HFFc6 (cell line): ENCODE data around the gene PPP2R5E. TPM values are rescaled to one million over a fixed set of nuclear protein-coding genes. Genes with fewer than 3 reads are reported as not detected.

Experiments
- DNase-seq: peaks from one replicate; pipeline ENCODE4 v3.0.0-alpha.2; 2018
- H3K27ac Mint-ChIP-seq: 2 replicates; pipeline ENCODE4 v1.8.0; 2020; ENCODE audit warnings: mild to moderate bottlenecking, mixed read lengths
- H3K27me3 Mint-ChIP-seq: 2 replicates; pipeline ENCODE4 v1.8.0; 2021; ENCODE audit warnings: mild to moderate bottlenecking, moderate library complexity, mixed read lengths; ENCODE audit not compliant: insufficient read depth
- H3K36me3 Mint-ChIP-seq: 2 replicates; pipeline ENCODE4 v1.8.0; 2021; ENCODE audit warnings: low read depth, mixed read lengths
- H3K4me1 Mint-ChIP-seq: 2 replicates; pipeline ENCODE4 v1.8.0; 2020; ENCODE audit warnings: low read depth, mixed read lengths
- H3K4me3 Mint-ChIP-seq: 2 replicates; pipeline ENCODE4 v1.8.0; 2020; ENCODE audit warnings: mild to moderate bottlenecking, moderate library complexity, mixed read lengths
- H3K9me3 Mint-ChIP-seq: 2 replicates; pipeline ENCODE4 v1.8.0; 2020; ENCODE audit warnings: mild to moderate bottlenecking, mixed read lengths
- total RNA-seq, 6 experiments: library from RNA; stranded (reverse); fragmentation: NEBNext Ultra II Directional; extraction: Animal tissue kit (Norgen Biotek cat#: 25700); gene quantifications; 2 replicates in 1 of 6; 3 replicates in 5 of 6; pipeline ENCODE4 v1.2.3, GENCODE V29; 2021
- TF ChIP-seq, protein P1 (sequence below): fragments of 200-600 bp; sonication (generic); IDR thresholded peaks from 2 replicates; pipeline ENCODE4 v1.5.0; 2021; ENCODE audit warnings: antibody characterized with exemption, mild to moderate bottlenecking

Gene PPP2R5E
- total RNA-seq, 6 experiments from 2014 or later: 50.1 to 56.8 (median 54.3) TPM

GRCh38 chr14:63423889-63424288 is 119.3 kb downstream of the PPP2R5E start:
- DNase-seq: no peak
- H3K27me3 Mint-ChIP-seq: peaks cover 1% of the 10 kb centered on the region; the same call in 1 of the 2 replicates
- no peak overlapping the region for H3K4me3 Mint-ChIP-seq
- H3K36me3 Mint-ChIP-seq: peaks cover 9% of the 10 kb centered on the region; the same call in 1 of the 2 replicates
- H3K4me1 Mint-ChIP-seq: peaks cover 7% of the 10 kb centered on the region
- TF ChIP-seq, protein P1, sequence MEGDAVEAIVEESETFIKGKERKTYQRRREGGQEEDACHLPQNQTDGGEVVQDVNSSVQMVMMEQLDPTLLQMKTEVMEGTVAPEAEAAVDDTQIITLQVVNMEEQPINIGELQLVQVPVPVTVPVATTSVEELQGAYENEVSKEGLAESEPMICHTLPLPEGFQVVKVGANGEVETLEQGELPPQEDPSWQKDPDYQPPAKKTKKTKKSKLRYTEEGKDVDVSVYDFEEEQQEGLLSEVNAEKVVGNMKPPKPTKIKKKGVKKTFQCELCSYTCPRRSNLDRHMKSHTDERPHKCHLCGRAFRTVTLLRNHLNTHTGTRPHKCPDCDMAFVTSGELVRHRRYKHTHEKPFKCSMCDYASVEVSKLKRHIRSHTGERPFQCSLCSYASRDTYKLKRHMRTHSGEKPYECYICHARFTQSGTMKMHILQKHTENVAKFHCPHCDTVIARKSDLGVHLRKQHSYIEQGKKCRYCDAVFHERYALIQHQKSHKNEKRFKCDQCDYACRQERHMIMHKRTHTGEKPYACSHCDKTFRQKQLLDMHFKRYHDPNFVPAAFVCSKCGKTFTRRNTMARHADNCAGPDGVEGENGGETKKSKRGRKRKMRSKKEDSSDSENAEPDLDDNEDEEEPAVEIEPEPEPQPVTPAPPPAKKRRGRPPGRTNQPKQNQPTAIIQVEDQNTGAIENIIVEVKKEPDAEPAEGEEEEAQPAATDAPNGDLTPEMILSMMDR: no peak
- H3K9me3 Mint-ChIP-seq: no peaks in the 10 kb centered on the region
- no peak overlapping the region for H3K27ac Mint-ChIP-seq

GRCh38 chr14:63423381-63423780 is 119.8 kb downstream of the PPP2R5E start:
- no peak overlapping the region for H3K27ac Mint-ChIP-seq
- TF ChIP-seq, protein P1: no peak

GRCh38 chr14:63421919-63422318 is 121.3 kb downstream of the PPP2R5E start:
- no peak overlapping the region for H3K27ac Mint-ChIP-seq
- no peaks in the 10 kb centered on the region for H3K27me3 Mint-ChIP-seq
- no peak for DNase-seq
- H3K4me3 Mint-ChIP-seq: no peak overlapping the region
- TF ChIP-seq, protein P1: no peak
- H3K36me3 Mint-ChIP-seq: 0 out of 2 replicates have a peak, but pooled peaks cover 4% of the 10 kb centered on the region
- H3K4me1 Mint-ChIP-seq: peaks cover 4% of the 10 kb centered on the region
- H3K9me3 Mint-ChIP-seq: no peaks in the 10 kb centered on the region

More at GRCh38 chr14:63423381-63423780, 119.8 kb downstream of the PPP2R5E start:
- Mint-ChIP-seq H3K27me3 (peaks cover 1% of the 10 kb centered on the region; the same call in 1 of the 2 replicates), H3K4me1 (peaks cover 7% of the 10 kb centered on the region), H3K4me3 (no peak overlapping the region), H3K9me3 (no peaks in the 10 kb centered on the region), H3K36me3 (peaks cover 9% of the 10 kb centered on the region; the same call in 1 of the 2 replicates)
- DNase-seq: no peak

DNA sequence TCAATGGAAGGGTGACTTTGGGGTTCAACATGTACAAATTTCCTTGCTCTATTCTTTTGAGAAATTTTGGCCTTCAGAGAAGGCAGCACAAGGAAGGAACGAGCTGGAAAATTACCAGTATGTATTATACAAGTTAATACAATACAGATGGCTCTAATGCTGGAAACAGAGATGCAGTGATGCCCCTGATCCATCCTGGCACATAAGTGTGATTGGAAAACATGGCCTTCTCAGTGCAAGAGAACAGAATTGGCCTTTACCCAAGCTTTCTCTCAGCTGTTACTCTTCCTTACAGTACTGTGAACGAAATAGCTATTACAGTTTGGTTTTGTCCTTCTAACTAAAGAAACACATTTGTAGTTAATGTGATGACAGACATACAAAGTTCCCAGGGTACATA is 122.0 kb downstream of the PPP2R5E start:
- Mint-ChIP-seq H3K27ac (no peak overlapping the region), H3K27me3 (no peaks in the 10 kb centered on the region), H3K9me3 (no peaks in the 10 kb centered on the region), H3K36me3 (0 out of 2 replicates have a peak, but pooled peaks cover 4% of the 10 kb centered on the region), H3K4me1 (no peaks in the 10 kb centered on the region; the same call in 1 of the 2 replicates), H3K4me3 (no peak overlapping the region)
- TF ChIP-seq, protein P1: no peak
- no peak for DNase-seq

GRCh38 chr14:63418020-63418419 is 125.2 kb downstream of the PPP2R5E start:
- Mint-ChIP-seq H3K9me3 (no peaks in the 10 kb centered on the region), H3K4me1 (no peaks in the 10 kb centered on the region), H3K36me3 (peaks cover 8% of the 10 kb centered on the region; the same call in 1 of the 2 replicates), H3K27me3 (no peaks in the 10 kb centered on the region), H3K27ac (no peak overlapping the region; the same call in 1 of the 2 replicates), H3K4me3 (no peak overlapping the region)
- DNase-seq: no peak
- TF ChIP-seq, protein P1: no peak
